Colonic mucosa (tissue), 4 donors: ENCODE results near the gene A4GALT. TPM values are rescaled to one million over a fixed set of nuclear protein-coding genes. Genes with fewer than 3 reads are reported as not detected.

Experiments
- DNase-seq: peaks from one replicate; pipeline ENCODE4 v3.0.0-alpha.2; 2020
- H3K27ac ChIP-seq: fragments of 200-600 bp; one replicate; pipeline ENCODE4 v1.8.0; 2021
- H3K27me3 ChIP-seq: fragments of 200-600 bp; one replicate; pipeline ENCODE4 v1.8.0; 2021
- H3K36me3 ChIP-seq: fragments of 200-600 bp; one replicate; pipeline ENCODE4 v1.8.0; 2021
- H3K4me1 ChIP-seq: fragments of 200-600 bp; one replicate; pipeline ENCODE4 v1.8.0; 2021; ENCODE audit warnings: mild to moderate bottlenecking
- H3K4me3 ChIP-seq: fragments of 200-600 bp; one replicate; pipeline ENCODE4 v1.8.0; 2021
- H3K9ac ChIP-seq, 2 donors: one replicate each; pipeline ENCODE4 v1.7.0; 2013; ENCODE audit warnings: control low read depth in 2 of 2, low read depth in 2 of 2, low read length in 2 of 2
- H3K9me3 ChIP-seq: fragments of 200-600 bp; one replicate; pipeline ENCODE4 v1.8.0; 2021
- CTCF ChIP-seq: fragments of 200-600 bp; IDR thresholded peaks from one replicate; pipeline ENCODE4 v1.8.0; 2022; ENCODE audit warnings: antibody characterized with exemption, mild to moderate bottlenecking
- intact Hi-C: fragments of 100-400 bp; cut with DNase I; formaldehyde crosslinking; loops from one replicate; pipeline ENCODE4 v1.14.1; 2022
- total RNA-seq, 2 donors: library from RNA; stranded (reverse); fragmentation: NEBNext Ultra II Directional in 1 of 2; extraction: Animal tissue kit (Norgen Biotek cat#: 25700) in 1 of 2; gene quantifications; one replicate each; pipeline ENCODE4 v1.2.1, GENCODE V29; 2021
- donor health status: healthy.
- donor health status: DM: no; HTN: no; CAD: no.
- donor health status: DM: no; HTN: no; CAD: no.

Gene A4GALT
- total RNA-seq, 2 donors from 2014 or later = 2.7 to 8.7 TPM

GRCh38 chr22:42726811-42727210, 6.1 kb upstream of the A4GALT start:
- no peaks in the 10 kb centered on the region for H3K36me3 ChIP-seq

GRCh38 chr22:42725606-42726355, 5.1 kb upstream of the A4GALT start:
- no peaks in the 10 kb centered on the region for H3K9me3 ChIP-seq
- no peak overlapping the region for H3K9ac ChIP-seq
- no peak overlapping the region for H3K4me3 ChIP-seq
- TF ChIP-seq CTCF = no peak
- no peaks in the 10 kb centered on the region for H3K4me1 ChIP-seq
- no peak overlapping the region for H3K27ac ChIP-seq
- no peaks in the 10 kb centered on the region for H3K36me3 ChIP-seq
- intact Hi-C loops = no loop called here
- DNase-seq = no peak
- peaks cover 10% of the 10 kb centered on the region for H3K27me3 ChIP-seq

More at GRCh38 chr22:42726811-42727210, 6.1 kb upstream of the A4GALT start:
- intact Hi-C loops = no loop called here
- no peak for TF ChIP-seq CTCF
- Histone ChIP-seq H3K9ac (no peak overlapping the region), H3K4me1 (no peaks in the 10 kb centered on the region), H3K4me3 (no peak overlapping the region), H3K27ac (no peak overlapping the region), H3K9me3 (no peaks in the 10 kb centered on the region), H3K27me3 (peaks cover under 1% of the 10 kb centered on the region)
- DNase-seq = no peak

GRCh38 chr22:42724062-42724461, 3.4 kb upstream of the A4GALT start:
- Histone ChIP-seq H3K27ac (no peak overlapping the region), H3K9me3 (no peaks in the 10 kb centered on the region), H3K4me1 (no peaks in the 10 kb centered on the region), H3K9ac (no peak overlapping the region), H3K4me3 (no peak overlapping the region), H3K36me3 (no peaks in the 10 kb centered on the region), H3K27me3 (peaks cover 25% of the 10 kb centered on the region)
- no peak for TF ChIP-seq CTCF
- intact Hi-C loops = no loop called here
- DNase-seq = no peak

GRCh38 chr22:42721045-42721434, 370 bp upstream of the A4GALT start:
- no peaks in the 10 kb centered on the region for H3K4me1 ChIP-seq
- no peak for DNase-seq
- H3K36me3 ChIP-seq = no peaks in the 10 kb centered on the region
- TF ChIP-seq CTCF = no peak
- peak overlapping the region; percentile 22 for H3K4me3 ChIP-seq
- peak overlapping the region in 1 of 2 donors; percentile 43 for H3K9ac ChIP-seq
- H3K27ac ChIP-seq = no peak overlapping the region
- peaks cover 30% of the 10 kb centered on the region for H3K27me3 ChIP-seq
- intact Hi-C loops = no loop called here
- no peaks in the 10 kb centered on the region for H3K9me3 ChIP-seq

GRCh38 chr22:42719656-42720262, 911 bp downstream of the A4GALT start:
- no peaks in the 10 kb centered on the region for H3K9me3 ChIP-seq
- peak overlapping the region; percentile 51 for H3K4me3 ChIP-seq
- intact Hi-C loops = no loop called here
- H3K36me3 ChIP-seq = no peaks in the 10 kb centered on the region
- H3K27me3 ChIP-seq = peaks cover 30% of the 10 kb centered on the region
- no peaks in the 10 kb centered on the region for H3K4me1 ChIP-seq
- no peak for DNase-seq
- peak overlapping the region in 1 of 2 donors; percentile 79 for H3K9ac ChIP-seq
- TF ChIP-seq CTCF = no peak
- peak overlapping the region; percentile 66 for H3K27ac ChIP-seq
